HG03469 (cell line): ENCODE measurements around the gene DNM3.
"Not testable (repeated sequence)": the region's sequence is repeated elsewhere in the genome, so short reads cannot be mapped to it uniquely, and the experiment has no call there.

ENCODE experiments used
- ATAC-seq: cut with Tn5 transposase; IDR thresholded peaks from one replicate; pipeline ENCODE4 v1.9.1; 2021; ENCODE audit warnings: mild to moderate bottlenecking, moderate library complexity, moderate number of reproducible peaks; ENCODE audit not compliant: unreplicated experiment

DNM3 gene

GRCh38 chr1:172269084-172269483 lies 427.8 kb downstream of the DNM3 start:
- no peak for ATAC-seq

GRCh38 chr1:172269644-172270043 lies 428.3 kb downstream of the DNM3 start:
- no peak for ATAC-seq

GRCh38 chr1:172270605-172271004 lies 429.3 kb downstream of the DNM3 start:
- no peak for ATAC-seq

GRCh38 chr1:172272087-172272486 lies 430.8 kb downstream of the DNM3 start:
- no peak for ATAC-seq

GRCh38 chr1:172273647-172274396 lies 432.5 kb downstream of the DNM3 start:
- no peak for ATAC-seq

- no peak for ATAC-seq
Measured at GRCh38 chr1:172275478-172275877, 434.2 kb downstream of the DNM3 start.

GRCh38 chr1:172276120-172276818 lies 435.0 kb downstream of the DNM3 start:
- ATAC-seq: no peak

- ATAC-seq: no peak
Measured at GRCh38 chr1:172277275-172277674, 436.0 kb downstream of the DNM3 start.

- no peak for ATAC-seq
Measured at GRCh38 chr1:172277989-172278388, 436.7 kb downstream of the DNM3 start.

GRCh38 chr1:172278478-172278877 lies 437.2 kb downstream of the DNM3 start:
- no peak for ATAC-seq

- no peak for ATAC-seq
Measured at GRCh38 chr1:172279939-172280636, 438.8 kb downstream of the DNM3 start.

- no peak for ATAC-seq
Measured at GRCh38 chr1:172283766-172284165, 442.5 kb downstream of the DNM3 start.

GRCh38 chr1:172286629-172287076 lies 445.4 kb downstream of the DNM3 start:
- no peak for ATAC-seq

- ATAC-seq: no peak
Measured at GRCh38 chr1:172287208-172287607, 445.9 kb downstream of the DNM3 start.

GRCh38 chr1:172288581-172288980 lies 447.3 kb downstream of the DNM3 start:
- no peak for ATAC-seq

GRCh38 chr1:172289448-172289847 lies 448.1 kb downstream of the DNM3 start:
- ATAC-seq: no peak

- ATAC-seq: no peak
Measured at GRCh38 chr1:172292840-172293239, 451.5 kb downstream of the DNM3 start.

- ATAC-seq: no peak
Measured at GRCh38 chr1:172293429-172293828, 452.1 kb downstream of the DNM3 start.

GRCh38 chr1:172298141-172298540 lies 456.8 kb downstream of the DNM3 start:
- peak; percentile 38 for ATAC-seq

GRCh38 chr1:172298911-172299310 lies 457.6 kb downstream of the DNM3 start:
- ATAC-seq: no peak

GRCh38 chr1:172299515-172299914 lies 458.2 kb downstream of the DNM3 start:
- ATAC-seq: no peak

GRCh38 chr1:172307508-172307907 lies 466.2 kb downstream of the DNM3 start:
- ATAC-seq: not testable (repeated sequence)
